SIG-M5 treated with dmso at 0.1 percent for 504 hours (cell line): Measurements from ENCODE around the gene ABTB2.

Source experiments
- DNase-seq: peaks from one replicate; lab custom pipeline; 2025; ENCODE audit not compliant: unreplicated experiment; lab: John Stamatoyannopoulos, UW

ABTB2 gene

GRCh38 chr11:34243600-34244464 is 114.0 kb downstream of the ABTB2 start:
- no peak for DNase-seq

GRCh38 chr11:34242037-34242625 is 115.7 kb downstream of the ABTB2 start:
- no peak for DNase-seq

GRCh38 chr11:34240150-34240494 is 117.7 kb downstream of the ABTB2 start:
- no peak for DNase-seq

- DNase-seq, result no peak
Measured at GRCh38 chr11:34239465-34240149, 118.2 kb downstream of the ABTB2 start.

- DNase-seq, result no peak
Measured at GRCh38 chr11:34238966-34239365, 118.8 kb downstream of the ABTB2 start.

GRCh38 chr11:34238533-34238932 is 119.3 kb downstream of the ABTB2 start:
- DNase-seq, result no peak

GRCh38 chr11:34236572-34236971 is 121.2 kb downstream of the ABTB2 start:
- no peak for DNase-seq

GRCh38 chr11:34235591-34236071 is 122.2 kb downstream of the ABTB2 start:
- no peak for DNase-seq

- DNase-seq, result no peak
Measured at GRCh38 chr11:34235189-34235588, 122.6 kb downstream of the ABTB2 start.

GRCh38 chr11:34234086-34234740 is 123.6 kb downstream of the ABTB2 start:
- DNase-seq, result peak; percentile 83

GRCh38 chr11:34233215-34233614 is 124.6 kb downstream of the ABTB2 start:
- DNase-seq, result no peak

GRCh38 chr11:34232807-34233206 is 125.0 kb downstream of the ABTB2 start:
- no peak for DNase-seq

- no peak for DNase-seq
Measured at GRCh38 chr11:34226210-34226609, 131.6 kb downstream of the ABTB2 start.

- no peak for DNase-seq
Measured at GRCh38 chr11:34225091-34225490, 132.7 kb downstream of the ABTB2 start.

GRCh38 chr11:34224434-34224966 is 133.3 kb downstream of the ABTB2 start:
- no peak for DNase-seq

- DNase-seq, result no peak
Measured at GRCh38 chr11:34223907-34224306, 133.9 kb downstream of the ABTB2 start.

GRCh38 chr11:34223021-34223813 is 134.6 kb downstream of the ABTB2 start:
- DNase-seq, result no peak

GRCh38 chr11:34222030-34222429 is 135.8 kb downstream of the ABTB2 start:
- DNase-seq, result no peak

GRCh38 chr11:34219941-34220370 is 137.9 kb downstream of the ABTB2 start:
- no peak for DNase-seq

- DNase-seq, result no peak
Measured at GRCh38 chr11:34219279-34219678, 138.5 kb downstream of the ABTB2 start.
